ENCODE measurements around the gene STIMATE. TPM values are rescaled to one million over a fixed set of nuclear protein-coding genes. Genes with fewer than 3 reads are reported as not detected.

Gene STIMATE
- total and polyA plus RNA-seq, 2 experiments from 2014 or later: 11.2 to 23.6 TPM

DNA sequence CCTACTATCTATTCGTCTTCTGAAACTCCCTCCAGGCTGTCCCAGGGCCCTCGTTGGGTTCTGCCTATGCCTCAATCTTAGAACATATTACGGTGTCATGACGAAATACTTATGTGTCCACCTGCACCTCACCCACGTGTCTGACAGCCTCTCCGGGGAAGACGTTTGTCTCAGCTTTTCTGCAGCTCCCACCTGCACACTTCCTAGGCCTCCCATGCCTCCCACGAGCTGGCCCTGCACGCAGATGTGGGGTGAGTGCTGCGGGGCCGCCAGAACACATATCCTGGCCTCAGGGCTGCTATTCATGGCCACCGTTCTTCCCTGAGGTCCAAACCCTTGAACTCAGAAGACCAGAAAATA lies 55.4 kb downstream of the STIMATE start:
- ATAC-seq (no peak), DNase-seq (ENCODE audit: low spot score) (no peak)
- Mint-ChIP-seq H3K4me3 (no peak overlapping the region), H3K27me3 (ENCODE audit: insufficient read depth, low read depth, poor library complexity) (peaks cover 9% of the 10 kb centered on the region), H3K4me1 (peaks cover 5% of the 10 kb centered on the region), H3K36me3 (ENCODE audit: low read depth) (peaks cover 15% of the 10 kb centered on the region; the same call in 2 of the 3 replicates), H3K27ac (peak overlapping the region; percentile 24; the same call in 1 of the 2 replicates), H3K9me3 (no peaks in the 10 kb centered on the region)
- no peaks in the 10 kb centered on the region for H3K79me2 ChIP-seq (replicated peaks; ENCODE audit: insufficient read depth)
- H4K20me1 ChIP-seq (replicated peaks; ENCODE audit: insufficient read depth): peaks cover 2% of the 10 kb centered on the region; the same call in 1 of the 2 replicates
- no peaks in the 10 kb centered on the region for H3F3A ChIP-seq (replicated peaks; ENCODE audit: low read depth)
- no peaks in the 10 kb centered on the region for H3K9me2 ChIP-seq (ENCODE audit: insufficient read depth)
- H3K4me1 ChIP-seq (ENCODE audit: insufficient read depth): no peaks in the 10 kb centered on the region
- H3K27me3 ChIP-seq (ENCODE audit: insufficient read depth): no peaks in the 10 kb centered on the region
- no peak overlapping the region for H3K4me3 ChIP-seq
- no peak overlapping the region for H2AFZ ChIP-seq
- no peaks in the 10 kb centered on the region for H3K36me3 ChIP-seq (ENCODE audit: insufficient read depth)
- TF ChIP-seq EZH2 (IDR thresholded peaks at IDR 0.05; ENCODE audit: low read depth, unreplicated experiment) (no peak), ZNF331 (CRISPR knock-in tag; IDR thresholded peaks at IDR 0.05; ENCODE audit: low read depth) (no peak), ZNF114 (CRISPR knock-in tag; IDR thresholded peaks at IDR 0.05) (no peak), EZH2phosphoT487 (IDR thresholded peaks at IDR 0.05; ENCODE audit: unreplicated experiment) (no peak), POLR2AphosphoS5 (IDR thresholded peaks at IDR 0.05; ENCODE audit: low read depth) (no peak), CREB1 (CRISPR knock-in tag; IDR thresholded peaks at IDR 0.05; ENCODE audit: low read depth) (no peak), STAT1 (IDR thresholded peaks at IDR 0.05; ENCODE audit: unreplicated experiment) (no peak), JUNB (IDR thresholded peaks at IDR 0.05; ENCODE audit: unreplicated experiment) (no peak), NANOG (IDR thresholded peaks at IDR 0.05; ENCODE audit: borderline replicate concordance) (no peak)
- TF ChIP-seq, protein P1, sequence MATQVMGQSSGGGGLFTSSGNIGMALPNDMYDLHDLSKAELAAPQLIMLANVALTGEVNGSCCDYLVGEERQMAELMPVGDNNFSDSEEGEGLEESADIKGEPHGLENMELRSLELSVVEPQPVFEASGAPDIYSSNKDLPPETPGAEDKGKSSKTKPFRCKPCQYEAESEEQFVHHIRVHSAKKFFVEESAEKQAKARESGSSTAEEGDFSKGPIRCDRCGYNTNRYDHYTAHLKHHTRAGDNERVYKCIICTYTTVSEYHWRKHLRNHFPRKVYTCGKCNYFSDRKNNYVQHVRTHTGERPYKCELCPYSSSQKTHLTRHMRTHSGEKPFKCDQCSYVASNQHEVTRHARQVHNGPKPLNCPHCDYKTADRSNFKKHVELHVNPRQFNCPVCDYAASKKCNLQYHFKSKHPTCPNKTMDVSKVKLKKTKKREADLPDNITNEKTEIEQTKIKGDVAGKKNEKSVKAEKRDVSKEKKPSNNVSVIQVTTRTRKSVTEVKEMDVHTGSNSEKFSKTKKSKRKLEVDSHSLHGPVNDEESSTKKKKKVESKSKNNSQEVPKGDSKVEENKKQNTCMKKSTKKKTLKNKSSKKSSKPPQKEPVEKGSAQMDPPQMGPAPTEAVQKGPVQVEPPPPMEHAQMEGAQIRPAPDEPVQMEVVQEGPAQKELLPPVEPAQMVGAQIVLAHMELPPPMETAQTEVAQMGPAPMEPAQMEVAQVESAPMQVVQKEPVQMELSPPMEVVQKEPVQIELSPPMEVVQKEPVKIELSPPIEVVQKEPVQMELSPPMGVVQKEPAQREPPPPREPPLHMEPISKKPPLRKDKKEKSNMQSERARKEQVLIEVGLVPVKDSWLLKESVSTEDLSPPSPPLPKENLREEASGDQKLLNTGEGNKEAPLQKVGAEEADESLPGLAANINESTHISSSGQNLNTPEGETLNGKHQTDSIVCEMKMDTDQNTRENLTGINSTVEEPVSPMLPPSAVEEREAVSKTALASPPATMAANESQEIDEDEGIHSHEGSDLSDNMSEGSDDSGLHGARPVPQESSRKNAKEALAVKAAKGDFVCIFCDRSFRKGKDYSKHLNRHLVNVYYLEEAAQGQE (IDR thresholded peaks at IDR 0.05; ENCODE audit: unreplicated experiment): no peak
- TF ChIP-seq, protein P2, sequence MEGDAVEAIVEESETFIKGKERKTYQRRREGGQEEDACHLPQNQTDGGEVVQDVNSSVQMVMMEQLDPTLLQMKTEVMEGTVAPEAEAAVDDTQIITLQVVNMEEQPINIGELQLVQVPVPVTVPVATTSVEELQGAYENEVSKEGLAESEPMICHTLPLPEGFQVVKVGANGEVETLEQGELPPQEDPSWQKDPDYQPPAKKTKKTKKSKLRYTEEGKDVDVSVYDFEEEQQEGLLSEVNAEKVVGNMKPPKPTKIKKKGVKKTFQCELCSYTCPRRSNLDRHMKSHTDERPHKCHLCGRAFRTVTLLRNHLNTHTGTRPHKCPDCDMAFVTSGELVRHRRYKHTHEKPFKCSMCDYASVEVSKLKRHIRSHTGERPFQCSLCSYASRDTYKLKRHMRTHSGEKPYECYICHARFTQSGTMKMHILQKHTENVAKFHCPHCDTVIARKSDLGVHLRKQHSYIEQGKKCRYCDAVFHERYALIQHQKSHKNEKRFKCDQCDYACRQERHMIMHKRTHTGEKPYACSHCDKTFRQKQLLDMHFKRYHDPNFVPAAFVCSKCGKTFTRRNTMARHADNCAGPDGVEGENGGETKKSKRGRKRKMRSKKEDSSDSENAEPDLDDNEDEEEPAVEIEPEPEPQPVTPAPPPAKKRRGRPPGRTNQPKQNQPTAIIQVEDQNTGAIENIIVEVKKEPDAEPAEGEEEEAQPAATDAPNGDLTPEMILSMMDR (conservative IDR thresholded peaks at IDR 0.05; ENCODE audit: low read depth in 2 of 2): no peak
- TF ChIP-seq, protein P3, sequence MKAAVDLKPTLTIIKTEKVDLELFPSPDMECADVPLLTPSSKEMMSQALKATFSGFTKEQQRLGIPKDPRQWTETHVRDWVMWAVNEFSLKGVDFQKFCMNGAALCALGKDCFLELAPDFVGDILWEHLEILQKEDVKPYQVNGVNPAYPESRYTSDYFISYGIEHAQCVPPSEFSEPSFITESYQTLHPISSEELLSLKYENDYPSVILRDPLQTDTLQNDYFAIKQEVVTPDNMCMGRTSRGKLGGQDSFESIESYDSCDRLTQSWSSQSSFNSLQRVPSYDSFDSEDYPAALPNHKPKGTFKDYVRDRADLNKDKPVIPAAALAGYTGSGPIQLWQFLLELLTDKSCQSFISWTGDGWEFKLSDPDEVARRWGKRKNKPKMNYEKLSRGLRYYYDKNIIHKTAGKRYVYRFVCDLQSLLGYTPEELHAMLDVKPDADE (IDR thresholded peaks at IDR 0.05): no peak
- TF ChIP-seq, protein P4, sequence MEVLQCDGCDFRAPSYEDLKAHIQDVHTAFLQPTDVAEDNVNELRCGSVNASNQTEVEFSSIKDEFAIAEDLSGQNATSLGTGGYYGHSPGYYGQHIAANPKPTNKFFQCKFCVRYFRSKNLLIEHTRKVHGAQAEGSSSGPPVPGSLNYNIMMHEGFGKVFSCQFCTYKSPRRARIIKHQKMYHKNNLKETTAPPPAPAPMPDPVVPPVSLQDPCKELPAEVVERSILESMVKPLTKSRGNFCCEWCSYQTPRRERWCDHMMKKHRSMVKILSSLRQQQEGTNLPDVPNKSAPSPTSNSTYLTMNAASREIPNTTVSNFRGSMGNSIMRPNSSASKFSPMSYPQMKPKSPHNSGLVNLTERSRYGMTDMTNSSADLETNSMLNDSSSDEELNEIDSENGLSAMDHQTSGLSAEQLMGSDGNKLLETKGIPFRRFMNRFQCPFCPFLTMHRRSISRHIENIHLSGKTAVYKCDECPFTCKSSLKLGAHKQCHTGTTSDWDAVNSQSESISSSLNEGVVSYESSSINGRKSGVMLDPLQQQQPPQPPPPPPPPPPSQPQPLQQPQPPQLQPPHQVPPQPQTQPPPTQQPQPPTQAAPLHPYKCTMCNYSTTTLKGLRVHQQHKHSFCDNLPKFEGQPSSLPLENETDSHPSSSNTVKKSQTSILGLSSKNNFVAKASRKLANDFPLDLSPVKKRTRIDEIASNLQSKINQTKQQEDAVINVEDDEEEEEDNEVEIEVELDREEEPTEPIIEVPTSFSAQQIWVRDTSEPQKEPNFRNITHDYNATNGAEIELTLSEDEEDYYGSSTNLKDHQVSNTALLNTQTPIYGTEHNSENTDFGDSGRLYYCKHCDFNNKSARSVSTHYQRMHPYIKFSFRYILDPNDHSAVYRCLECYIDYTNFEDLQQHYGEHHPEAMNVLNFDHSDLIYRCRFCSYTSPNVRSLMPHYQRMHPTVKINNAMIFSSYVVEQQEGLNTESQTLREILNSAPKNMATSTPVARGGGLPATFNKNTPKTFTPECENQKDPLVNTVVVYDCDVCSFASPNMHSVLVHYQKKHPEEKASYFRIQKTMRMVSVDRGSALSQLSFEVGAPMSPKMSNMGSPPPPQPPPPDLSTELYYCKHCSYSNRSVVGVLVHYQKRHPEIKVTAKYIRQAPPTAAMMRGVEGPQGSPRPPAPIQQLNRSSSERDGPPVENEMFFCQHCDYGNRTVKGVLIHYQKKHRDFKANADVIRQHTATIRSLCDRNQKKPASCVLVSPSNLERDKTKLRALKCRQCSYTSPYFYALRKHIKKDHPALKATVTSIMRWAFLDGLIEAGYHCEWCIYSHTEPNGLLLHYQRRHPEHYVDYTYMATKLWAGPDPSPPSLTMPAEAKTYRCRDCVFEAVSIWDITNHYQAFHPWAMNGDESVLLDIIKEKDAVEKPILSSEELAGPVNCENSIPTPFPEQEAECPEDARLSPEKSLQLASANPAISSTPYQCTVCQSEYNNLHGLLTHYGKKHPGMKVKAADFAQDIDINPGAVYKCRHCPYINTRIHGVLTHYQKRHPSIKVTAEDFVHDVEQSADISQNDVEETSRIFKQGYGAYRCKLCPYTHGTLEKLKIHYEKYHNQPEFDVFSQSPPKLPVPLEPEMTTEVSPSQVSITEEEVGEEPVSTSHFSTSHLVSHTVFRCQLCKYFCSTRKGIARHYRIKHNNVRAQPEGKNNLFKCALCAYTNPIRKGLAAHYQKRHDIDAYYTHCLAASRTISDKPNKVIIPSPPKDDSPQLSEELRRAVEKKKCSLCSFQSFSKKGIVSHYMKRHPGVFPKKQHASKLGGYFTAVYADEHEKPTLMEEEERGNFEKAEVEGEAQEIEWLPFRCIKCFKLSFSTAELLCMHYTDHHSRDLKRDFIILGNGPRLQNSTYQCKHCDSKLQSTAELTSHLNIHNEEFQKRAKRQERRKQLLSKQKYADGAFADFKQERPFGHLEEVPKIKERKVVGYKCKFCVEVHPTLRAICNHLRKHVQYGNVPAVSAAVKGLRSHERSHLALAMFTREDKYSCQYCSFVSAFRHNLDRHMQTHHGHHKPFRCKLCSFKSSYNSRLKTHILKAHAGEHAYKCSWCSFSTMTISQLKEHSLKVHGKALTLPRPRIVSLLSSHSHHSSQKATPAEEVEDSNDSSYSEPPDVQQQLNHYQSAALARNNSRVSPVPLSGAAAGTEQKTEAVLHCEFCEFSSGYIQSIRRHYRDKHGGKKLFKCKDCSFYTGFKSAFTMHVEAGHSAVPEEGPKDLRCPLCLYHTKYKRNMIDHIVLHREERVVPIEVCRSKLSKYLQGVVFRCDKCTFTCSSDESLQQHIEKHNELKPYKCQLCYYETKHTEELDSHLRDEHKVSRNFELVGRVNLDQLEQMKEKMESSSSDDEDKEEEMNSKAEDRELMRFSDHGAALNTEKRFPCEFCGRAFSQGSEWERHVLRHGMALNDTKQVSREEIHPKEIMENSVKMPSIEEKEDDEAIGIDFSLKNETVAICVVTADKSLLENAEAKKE (CRISPR knock-in tag; IDR thresholded peaks at IDR 0.05): no peak
- H3K27ac ChIP-seq (ENCODE audit: low read depth): no peak overlapping the region
- no peak overlapping the region for H3K4me2 ChIP-seq

All from GM23338 (cell line).